NCI-H1930 (cell line): ENCODE results near the gene SERTM1.

Source experiments
- DNase-seq, 2 experiments: peaks; one replicate each; lab custom pipeline; 2025; lab: John Stamatoyannopoulos, UW

Gene SERTM1

GRCh38 chr13:36712290-36712689 is 38.5 kb downstream of the SERTM1 start:
- DNase-seq = no peak

- DNase-seq = no peak
Measured at GRCh38 chr13:36712770-36713169, 39.0 kb downstream of the SERTM1 start.

- no peak for DNase-seq
Measured at GRCh38 chr13:36713887-36714286, 40.1 kb downstream of the SERTM1 start.

GRCh38 chr13:36715841-36716240 is 42.0 kb downstream of the SERTM1 start:
- DNase-seq = no peak

GRCh38 chr13:36717017-36717416 is 43.2 kb downstream of the SERTM1 start:
- no peak for DNase-seq

- no peak for DNase-seq
Measured at GRCh38 chr13:36717966-36718545, 44.2 kb downstream of the SERTM1 start.

- DNase-seq = no peak
Measured at GRCh38 chr13:36718686-36719085, 44.9 kb downstream of the SERTM1 start.

- no peak for DNase-seq
Measured at GRCh38 chr13:36724141-36724540, 50.3 kb downstream of the SERTM1 start.

GRCh38 chr13:36725936-36726335 is 52.1 kb downstream of the SERTM1 start:
- no peak for DNase-seq

- no peak for DNase-seq
Measured at GRCh38 chr13:36728006-36728405, 54.2 kb downstream of the SERTM1 start.

- peak; percentile 28 to 47 for DNase-seq
Measured at GRCh38 chr13:36736119-36736726, 62.4 kb downstream of the SERTM1 start.

- no peak for DNase-seq
Measured at GRCh38 chr13:36737524-36738083, 63.8 kb downstream of the SERTM1 start.

- no peak for DNase-seq
Measured at GRCh38 chr13:36745436-36745835, 71.6 kb downstream of the SERTM1 start.

GRCh38 chr13:36746051-36746450 is 72.2 kb downstream of the SERTM1 start:
- DNase-seq = no peak
